ENCODE data around the gene SAE1. TPM values are rescaled to one million over a fixed set of nuclear protein-coding genes. Genes with fewer than 3 reads are reported as not detected.

The SAE1 gene
- 62.0 and 170 TPM in 2 replicates for total RNA-seq (ENCODE audit: low replicate concordance)

DNA sequence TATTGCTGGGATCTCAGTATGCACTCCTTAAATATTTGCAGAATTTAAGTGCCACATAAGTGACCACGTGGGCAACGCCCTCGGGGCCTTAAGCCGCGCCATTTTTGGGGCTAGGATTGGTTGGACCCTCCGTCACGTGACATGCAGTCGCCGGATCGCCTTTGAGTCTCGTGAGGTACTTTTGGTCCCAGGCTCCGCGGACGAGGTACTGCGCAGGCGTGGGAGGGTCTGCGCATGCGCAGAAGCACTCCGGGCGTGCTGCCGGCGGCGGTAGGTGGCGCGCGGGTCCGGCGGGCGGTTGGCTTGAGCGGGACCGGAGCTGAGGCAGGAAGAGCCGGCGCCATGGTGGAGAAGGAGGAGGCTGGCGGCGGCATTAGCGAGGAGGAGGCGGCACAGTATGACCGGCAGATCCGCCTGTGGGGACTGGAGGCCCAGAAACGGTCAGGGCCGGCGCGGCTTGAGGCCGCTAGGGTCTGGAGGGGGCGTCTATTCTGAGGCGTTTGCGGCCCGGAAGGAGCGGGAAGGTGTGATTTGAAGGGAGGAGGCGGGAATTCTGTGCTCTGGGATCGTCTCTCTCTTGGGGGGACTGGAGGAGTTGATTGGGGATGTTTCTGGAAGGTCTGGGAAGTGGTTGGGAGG is at the start of gene SAE1:
Gene SAE1 (plus strand): TSS at position 247 of the 639 bp plus-strand sequence. CDS start 96 bp downstream, at position 343.

DNA sequence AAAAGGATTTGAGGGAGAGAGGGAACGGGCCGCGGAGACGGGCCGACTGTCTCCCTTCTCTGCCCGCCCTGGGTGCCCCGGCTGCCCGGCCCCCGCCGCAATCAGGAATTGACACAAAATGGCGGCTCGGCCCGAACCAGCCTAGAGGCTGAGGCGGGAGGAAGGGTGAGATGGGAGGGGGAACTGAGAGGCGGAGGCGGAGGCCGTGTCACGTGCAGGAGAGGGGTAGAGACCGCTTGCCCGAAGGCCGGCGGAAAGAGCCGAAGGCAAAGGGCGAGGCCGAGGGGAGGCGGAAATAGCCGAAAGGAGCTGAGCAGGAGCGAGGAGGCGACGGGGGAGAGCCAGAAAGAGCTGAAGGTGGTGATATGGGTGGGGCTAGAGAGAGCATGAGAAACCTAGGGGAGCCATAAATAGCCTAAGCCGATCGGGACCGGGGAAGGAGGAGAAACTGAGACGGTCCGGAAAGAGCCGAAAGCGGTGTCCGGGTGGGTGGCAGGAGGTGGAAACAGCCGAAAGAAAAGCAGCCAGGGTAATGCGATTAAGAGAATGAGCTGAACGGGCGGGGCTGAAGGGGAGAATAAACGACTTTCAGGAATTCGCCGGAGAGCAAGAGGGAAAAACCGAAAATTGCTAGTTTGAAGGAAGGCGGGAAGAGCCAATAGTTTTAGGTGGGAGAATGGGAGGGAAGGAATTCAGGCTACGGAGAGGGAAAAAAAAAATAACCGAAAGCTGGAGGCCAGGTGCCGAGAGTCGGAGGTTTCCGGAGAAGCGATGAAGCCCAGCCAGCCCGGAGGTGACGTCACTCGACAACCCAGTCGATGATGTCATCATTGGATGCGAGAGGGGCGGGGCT is 17.4 kb upstream of the SAE1 start, which contains the start of gene ZC3H4:
Gene ZC3H4 (minus strand): TSS at position 780 of the 853 bp plus-strand sequence. CDS start 1,192 bp downstream, outside the sequence.

GRCh38 chr19:47230921-47231214 is 100.2 kb downstream of the SAE1 start, which contains the start of gene BBC3:
Gene BBC3 (minus strand): TSS chr19:47231199. CDS start chr19:47228431, 2,768 bp downstream.

GRCh38 chr19:47255879-47256692 is 125.5 kb downstream of the SAE1 start, which contains the start of gene CCDC9:
Gene CCDC9 (plus strand): TSS chr19:47256525. CDS start chr19:47258401, 1,876 bp downstream.

Other genes starting within 250 kb of the SAE1 start
- gene NPAS1, start 111.0 kb upstream of the SAE1 start, total RNA-seq (ENCODE audit: low replicate concordance), result 0.12 and 1.1 TPM in 2 replicates
- 8.5 and 43.6 TPM in 2 replicates for gene TMEM160, start 82.2 kb upstream of the SAE1 start, total RNA-seq (ENCODE audit: low replicate concordance)
- gene ZC3H4, start 17.1 kb upstream of the SAE1 start, total RNA-seq (ENCODE audit: low replicate concordance), result 7.5 and 7.6 TPM in 2 replicates
- gene BBC3, start 100.4 kb downstream of the SAE1 start, total RNA-seq (ENCODE audit: low replicate concordance), result 12.3 and 26.9 TPM in 2 replicates
- 8.9 and 9.5 TPM in 2 replicates for gene CCDC9, start 125.7 kb downstream of the SAE1 start, total RNA-seq (ENCODE audit: low replicate concordance)
- 1.2 and 6.6 TPM in 2 replicates for gene INAFM1, start 144.1 kb downstream of the SAE1 start, total RNA-seq (ENCODE audit: low replicate concordance)
- gene C5AR1, start 179.0 kb downstream of the SAE1 start, total RNA-seq (ENCODE audit: low replicate concordance), result 0.08 TPM in 1 of 2 replicates, not detected in the other
- gene C5AR2, start 201.3 kb downstream of the SAE1 start, total RNA-seq (ENCODE audit: low replicate concordance), result under 0.01 and 0.12 TPM in 2 replicates
- 5.0 and 6.1 TPM in 2 replicates for gene DHX34, start 218.5 kb downstream of the SAE1 start, total RNA-seq (ENCODE audit: low replicate concordance)